Measurements from ENCODE around the gene FRS3. TPM values are rescaled to one million over a fixed set of nuclear protein-coding genes. Genes with fewer than 3 reads are reported as not detected.

The FRS3 gene
- total and polyA plus RNA-seq, 9 of the 15 experiments (the other 6 are each of a cell fraction or from before 2014, with no cell fraction given): 0.03 to 3.7 (median 1.6) TPM

DNA sequence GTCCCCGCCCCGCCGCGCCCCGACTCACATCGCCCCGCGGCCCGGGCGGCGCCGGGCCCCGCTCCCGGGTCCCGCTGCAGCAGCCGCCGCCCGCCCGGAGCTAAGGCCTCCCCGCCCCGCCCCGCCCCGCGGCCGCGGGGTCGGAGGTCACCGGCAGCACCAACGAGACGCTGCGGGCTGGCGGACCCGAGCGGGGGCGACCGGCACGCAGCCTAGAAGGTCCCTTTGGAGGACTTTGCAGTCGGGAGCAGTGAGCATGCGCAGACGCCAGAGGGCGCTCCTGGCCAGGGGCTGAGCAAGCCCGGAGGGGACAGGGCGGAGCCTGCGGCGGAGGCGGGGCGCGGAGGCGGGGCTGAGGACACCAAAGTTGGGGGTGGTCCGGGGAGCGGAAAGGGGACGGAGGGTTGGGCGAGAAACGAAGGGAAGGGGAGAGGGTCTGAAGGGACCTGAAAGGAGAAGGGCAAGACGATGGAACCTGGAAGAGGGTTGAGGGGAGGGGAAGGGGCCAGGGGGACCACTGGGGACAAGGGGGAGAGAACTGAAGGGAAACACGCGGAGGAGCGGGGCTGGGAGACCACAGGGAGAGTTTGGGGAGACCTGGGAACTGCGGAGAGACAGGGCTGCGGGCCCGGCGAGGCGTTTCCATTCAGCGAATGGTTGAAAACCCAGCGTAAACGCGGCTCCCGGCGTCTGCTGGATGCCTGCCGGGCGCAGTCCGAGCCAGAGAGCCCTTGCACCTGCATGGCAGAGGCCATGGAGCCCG, at the start of gene FRS3 (continued):
- TF ChIP-seq CXXC5 (CRISPR knock-in tag; IDR thresholded peaks at IDR 0.05) (peak; percentile 92), RB1 (IDR thresholded peaks at IDR 0.05; ENCODE audit: low read depth) (peak; percentile 99), MAFK (IDR thresholded peaks at IDR 0.05; ENCODE audit: low read length) (peak; percentile 39; the same call in 1 of the 2 replicates), FOXA3 (CRISPR knock-in tag; conservative IDR thresholded peaks at IDR 0.05 in 1 of 2, IDR thresholded peaks at IDR 0.05 in 1 of 2) (peak in 1 of 2 experiments; percentile 74; a peak in 1 of 4 replicates), TEAD4 (IDR thresholded peaks at IDR 0.05; ENCODE audit: low read length) (peak; percentile 48; the same call in 1 of the 2 replicates), TEAD4 (CRISPR knock-in tag; IDR thresholded peaks at IDR 0.05; ENCODE audit: borderline replicate concordance) (no peak), ZNF785 (CRISPR knock-in tag; IDR thresholded peaks at IDR 0.05) (no peak), TBL1XR1 (IDR thresholded peaks at IDR 0.05; ENCODE audit: low read length in 2 of 2) (peak; percentile 74 to 85; a peak in 3 of 4 replicates), SRF (CRISPR knock-in tag; IDR thresholded peaks at IDR 0.05) (peak in 1 of 2 experiments; percentile 68; a peak in 1 of 4 replicates), RBM25 (IDR thresholded peaks at IDR 0.05; ENCODE audit: low read depth, low read length, severe bottlenecking) (peak; percentile 35), HNRNPK (IDR thresholded peaks at IDR 0.05; ENCODE audit: low read depth, low read length, poor library complexity, severe bottlenecking) (peak; percentile 82), POLR2G (IDR thresholded peaks at IDR 0.05; ENCODE audit: low read depth, low read length) (peak; percentile 75), ZNF143 (CRISPR knock-in tag; IDR thresholded peaks at IDR 0.05) (peak; percentile 62; the same call in 1 of the 2 replicates), ETV5 (CRISPR knock-in tag; IDR thresholded peaks at IDR 0.05; ENCODE audit: low read depth) (0 out of 2 replicates have a peak, but pooled peaks have one; percentile 79)
- TF ChIP-seq, protein P1, sequence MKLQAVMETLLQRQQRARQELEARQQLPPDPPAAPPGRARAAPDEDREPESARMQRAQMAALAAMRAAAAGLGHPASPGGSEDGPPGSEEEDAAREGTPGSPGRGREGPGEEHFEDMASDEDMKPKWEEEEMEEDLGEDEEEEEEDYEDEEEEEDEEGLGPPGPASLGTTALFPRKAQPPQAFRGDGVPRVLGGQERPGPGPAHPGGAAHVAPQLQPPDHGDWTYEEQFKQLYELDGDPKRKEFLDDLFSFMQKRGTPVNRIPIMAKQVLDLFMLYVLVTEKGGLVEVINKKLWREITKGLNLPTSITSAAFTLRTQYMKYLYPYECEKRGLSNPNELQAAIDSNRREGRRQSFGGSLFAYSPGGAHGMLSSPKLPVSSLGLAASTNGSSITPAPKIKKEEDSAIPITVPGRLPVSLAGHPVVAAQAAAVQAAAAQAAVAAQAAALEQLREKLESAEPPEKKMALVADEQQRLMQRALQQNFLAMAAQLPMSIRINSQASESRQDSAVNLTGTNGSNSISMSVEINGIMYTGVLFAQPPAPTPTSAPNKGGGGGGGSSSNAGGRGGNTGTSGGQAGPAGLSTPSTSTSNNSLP (IDR thresholded peaks at IDR 0.05; ENCODE audit: borderline replicate concordance, low read depth, low read length): peak; percentile 58; the same call in 1 of the 2 replicates
- TF ChIP-seq, protein P2, sequence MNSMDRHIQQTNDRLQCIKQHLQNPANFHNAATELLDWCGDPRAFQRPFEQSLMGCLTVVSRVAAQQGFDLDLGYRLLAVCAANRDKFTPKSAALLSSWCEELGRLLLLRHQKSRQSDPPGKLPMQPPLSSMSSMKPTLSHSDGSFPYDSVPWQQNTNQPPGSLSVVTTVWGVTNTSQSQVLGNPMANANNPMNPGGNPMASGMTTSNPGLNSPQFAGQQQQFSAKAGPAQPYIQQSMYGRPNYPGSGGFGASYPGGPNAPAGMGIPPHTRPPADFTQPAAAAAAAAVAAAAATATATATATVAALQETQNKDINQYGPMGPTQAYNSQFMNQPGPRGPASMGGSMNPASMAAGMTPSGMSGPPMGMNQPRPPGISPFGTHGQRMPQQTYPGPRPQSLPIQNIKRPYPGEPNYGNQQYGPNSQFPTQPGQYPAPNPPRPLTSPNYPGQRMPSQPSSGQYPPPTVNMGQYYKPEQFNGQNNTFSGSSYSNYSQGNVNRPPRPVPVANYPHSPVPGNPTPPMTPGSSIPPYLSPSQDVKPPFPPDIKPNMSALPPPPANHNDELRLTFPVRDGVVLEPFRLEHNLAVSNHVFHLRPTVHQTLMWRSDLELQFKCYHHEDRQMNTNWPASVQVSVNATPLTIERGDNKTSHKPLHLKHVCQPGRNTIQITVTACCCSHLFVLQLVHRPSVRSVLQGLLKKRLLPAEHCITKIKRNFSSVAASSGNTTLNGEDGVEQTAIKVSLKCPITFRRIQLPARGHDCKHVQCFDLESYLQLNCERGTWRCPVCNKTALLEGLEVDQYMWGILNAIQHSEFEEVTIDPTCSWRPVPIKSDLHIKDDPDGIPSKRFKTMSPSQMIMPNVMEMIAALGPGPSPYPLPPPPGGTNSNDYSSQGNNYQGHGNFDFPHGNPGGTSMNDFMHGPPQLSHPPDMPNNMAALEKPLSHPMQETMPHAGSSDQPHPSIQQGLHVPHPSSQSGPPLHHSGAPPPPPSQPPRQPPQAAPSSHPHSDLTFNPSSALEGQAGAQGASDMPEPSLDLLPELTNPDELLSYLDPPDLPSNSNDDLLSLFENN (IDR thresholded peaks at IDR 0.05; ENCODE audit: low read depth in 2 of 2, low read length in 2 of 2): 0 out of 4 replicates have a peak, but pooled peaks of 1 of the 2 experiments have one; percentile 60
- TF ChIP-seq, protein P3, sequence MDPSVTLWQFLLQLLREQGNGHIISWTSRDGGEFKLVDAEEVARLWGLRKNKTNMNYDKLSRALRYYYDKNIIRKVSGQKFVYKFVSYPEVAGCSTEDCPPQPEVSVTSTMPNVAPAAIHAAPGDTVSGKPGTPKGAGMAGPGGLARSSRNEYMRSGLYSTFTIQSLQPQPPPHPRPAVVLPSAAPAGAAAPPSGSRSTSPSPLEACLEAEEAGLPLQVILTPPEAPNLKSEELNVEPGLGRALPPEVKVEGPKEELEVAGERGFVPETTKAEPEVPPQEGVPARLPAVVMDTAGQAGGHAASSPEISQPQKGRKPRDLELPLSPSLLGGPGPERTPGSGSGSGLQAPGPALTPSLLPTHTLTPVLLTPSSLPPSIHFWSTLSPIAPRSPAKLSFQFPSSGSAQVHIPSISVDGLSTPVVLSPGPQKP (CRISPR knock-in tag; IDR thresholded peaks at IDR 0.05): no peak
- TF ChIP-seq, protein P4, sequence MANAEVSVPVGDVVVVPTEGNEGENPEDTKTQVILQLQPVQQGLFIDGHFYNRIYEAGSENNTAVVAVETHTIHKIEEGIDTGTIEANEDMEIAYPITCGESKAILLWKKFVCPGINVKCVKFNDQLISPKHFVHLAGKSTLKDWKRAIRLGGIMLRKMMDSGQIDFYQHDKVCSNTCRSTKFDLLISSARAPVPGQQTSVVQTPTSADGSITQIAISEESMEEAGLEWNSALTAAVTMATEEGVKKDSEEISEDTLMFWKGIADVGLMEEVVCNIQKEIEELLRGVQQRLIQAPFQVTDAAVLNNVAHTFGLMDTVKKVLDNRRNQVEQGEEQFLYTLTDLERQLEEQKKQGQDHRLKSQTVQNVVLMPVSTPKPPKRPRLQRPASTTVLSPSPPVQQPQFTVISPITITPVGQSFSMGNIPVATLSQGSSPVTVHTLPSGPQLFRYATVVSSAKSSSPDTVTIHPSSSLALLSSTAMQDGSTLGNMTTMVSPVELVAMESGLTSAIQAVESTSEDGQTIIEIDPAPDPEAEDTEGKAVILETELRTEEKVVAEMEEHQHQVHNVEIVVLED (CRISPR knock-in tag; IDR thresholded peaks at IDR 0.05): peak; percentile 65

Measured in K562 (cell line).